Measurements from ENCODE around the gene ILDR2. TPM values are rescaled to one million over a fixed set of nuclear protein-coding genes. Genes with fewer than 3 reads are reported as not detected.

ILDR2 gene
- total RNA-seq, 1 donor from 2014 or later, result not detected

DNA sequence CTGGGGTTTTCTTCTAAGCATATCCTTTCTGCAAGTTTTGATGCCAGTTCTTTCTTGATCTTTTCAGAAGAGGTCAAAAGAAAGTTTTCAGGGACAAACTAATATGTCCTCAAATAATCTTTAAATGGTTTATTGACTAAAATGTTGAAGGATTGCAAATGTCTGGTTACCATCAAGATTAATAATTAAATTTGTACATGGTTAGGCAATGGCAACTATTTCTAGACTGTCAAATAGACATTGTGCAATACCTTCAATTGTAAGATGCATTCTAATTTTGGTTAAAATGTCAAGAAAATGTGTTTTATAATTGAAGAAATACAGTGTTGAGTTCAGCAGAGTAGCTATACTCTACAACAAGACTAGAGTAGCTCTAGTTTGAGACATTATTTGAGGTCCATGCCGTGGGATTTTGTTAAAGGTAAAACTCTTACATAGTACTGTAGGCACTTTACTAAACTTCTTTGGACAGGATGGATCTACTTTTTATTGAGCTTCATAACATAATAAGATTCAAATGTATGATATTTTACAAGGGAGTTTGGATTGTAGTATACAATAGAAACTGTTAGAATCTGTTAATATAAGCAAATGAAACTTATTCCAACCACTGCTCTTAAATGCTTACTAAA, 36.3 kb upstream of the ILDR2 start:
- FAIRE-seq, result no peak
- Histone ChIP-seq H3K36me3 (ENCODE audit: control insufficient read depth, insufficient read depth, low read length) (no peaks in the 10 kb centered on the region), H3K4me3 (ENCODE audit: low read depth, low read length) (no peak overlapping the region), H3K27me3 (ENCODE audit: control insufficient read depth, insufficient read depth, low read length) (no peaks in the 10 kb centered on the region)
- no peak for DNase-seq (ENCODE audit: low read depth)
- TF ChIP-seq, protein P1, sequence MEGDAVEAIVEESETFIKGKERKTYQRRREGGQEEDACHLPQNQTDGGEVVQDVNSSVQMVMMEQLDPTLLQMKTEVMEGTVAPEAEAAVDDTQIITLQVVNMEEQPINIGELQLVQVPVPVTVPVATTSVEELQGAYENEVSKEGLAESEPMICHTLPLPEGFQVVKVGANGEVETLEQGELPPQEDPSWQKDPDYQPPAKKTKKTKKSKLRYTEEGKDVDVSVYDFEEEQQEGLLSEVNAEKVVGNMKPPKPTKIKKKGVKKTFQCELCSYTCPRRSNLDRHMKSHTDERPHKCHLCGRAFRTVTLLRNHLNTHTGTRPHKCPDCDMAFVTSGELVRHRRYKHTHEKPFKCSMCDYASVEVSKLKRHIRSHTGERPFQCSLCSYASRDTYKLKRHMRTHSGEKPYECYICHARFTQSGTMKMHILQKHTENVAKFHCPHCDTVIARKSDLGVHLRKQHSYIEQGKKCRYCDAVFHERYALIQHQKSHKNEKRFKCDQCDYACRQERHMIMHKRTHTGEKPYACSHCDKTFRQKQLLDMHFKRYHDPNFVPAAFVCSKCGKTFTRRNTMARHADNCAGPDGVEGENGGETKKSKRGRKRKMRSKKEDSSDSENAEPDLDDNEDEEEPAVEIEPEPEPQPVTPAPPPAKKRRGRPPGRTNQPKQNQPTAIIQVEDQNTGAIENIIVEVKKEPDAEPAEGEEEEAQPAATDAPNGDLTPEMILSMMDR (IDR thresholded peaks at IDR 0.05; ENCODE audit: insufficient read depth, low read length, severe bottlenecking), result no peak

DNA sequence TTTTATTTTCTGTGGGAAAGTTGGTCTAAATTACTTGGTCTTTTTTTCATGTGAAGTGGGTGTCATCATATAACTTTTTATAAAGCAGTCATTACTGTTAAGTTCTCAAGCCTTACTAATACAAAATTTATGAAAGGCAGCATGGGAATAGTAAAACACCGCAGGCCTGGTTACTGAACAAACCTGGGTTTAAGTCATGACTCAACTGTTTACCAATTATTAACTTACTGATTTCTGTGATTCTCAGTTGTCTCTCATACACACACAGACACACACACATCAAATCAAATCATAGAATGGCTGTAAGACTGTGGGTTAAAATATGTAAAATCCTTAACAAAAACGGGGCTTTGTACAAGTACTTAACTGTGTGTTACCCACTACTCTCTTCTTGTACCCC, 28.4 kb upstream of the ILDR2 start:
- no peak for FAIRE-seq

GRCh38 chr1:167002354-167002753, 27.0 kb upstream of the ILDR2 start:
- DNase-seq (ENCODE audit: low read depth) (no peak), FAIRE-seq (no peak)
- no peak overlapping the region for H3K4me3 ChIP-seq (ENCODE audit: low read depth, low read length)
- TF ChIP-seq, protein P1 (IDR thresholded peaks at IDR 0.05; ENCODE audit: insufficient read depth, low read length, severe bottlenecking), result no peak
- no peaks in the 10 kb centered on the region for H3K27me3 ChIP-seq (ENCODE audit: control insufficient read depth, insufficient read depth, low read length)
- H3K36me3 ChIP-seq (ENCODE audit: control insufficient read depth, insufficient read depth, low read length), result no peaks in the 10 kb centered on the region

More for the DNA sequence above, 28.4 kb upstream of the ILDR2 start:
- TF ChIP-seq, protein P1 (IDR thresholded peaks at IDR 0.05; ENCODE audit: insufficient read depth, low read length, severe bottlenecking), result no peak
- Histone ChIP-seq H3K4me3 (ENCODE audit: low read depth, low read length) (no peak overlapping the region), H3K36me3 (ENCODE audit: control insufficient read depth, insufficient read depth, low read length) (no peaks in the 10 kb centered on the region), H3K27me3 (ENCODE audit: control insufficient read depth, insufficient read depth, low read length) (no peaks in the 10 kb centered on the region)
- no peak for DNase-seq (ENCODE audit: low read depth)

DNA sequence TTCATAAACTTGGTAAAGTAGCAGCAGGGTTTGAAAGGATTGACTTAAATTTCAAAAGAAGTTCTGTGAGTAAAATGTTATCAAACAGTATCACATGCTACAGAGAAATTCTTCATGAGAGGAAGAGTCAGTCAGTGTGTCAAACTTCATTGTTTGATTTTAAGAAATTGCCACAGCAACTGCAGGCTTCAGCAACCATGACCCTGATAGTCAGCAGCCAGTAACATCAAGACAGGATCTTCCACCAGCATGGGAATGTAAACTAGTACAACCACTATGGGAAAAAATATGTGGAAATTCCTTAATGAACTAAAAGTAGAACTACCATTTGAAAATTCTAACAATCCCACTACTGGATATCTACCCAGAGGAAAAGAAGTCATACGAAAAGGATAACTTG, 25.2 kb upstream of the ILDR2 start:
- DNase-seq (ENCODE audit: low read depth) (no peak), FAIRE-seq (no peak)
- Histone ChIP-seq H3K4me3 (ENCODE audit: low read depth, low read length) (no peak overlapping the region), H3K27me3 (ENCODE audit: control insufficient read depth, insufficient read depth, low read length) (no peaks in the 10 kb centered on the region), H3K36me3 (ENCODE audit: control insufficient read depth, insufficient read depth, low read length) (no peaks in the 10 kb centered on the region)
- TF ChIP-seq, protein P1 (IDR thresholded peaks at IDR 0.05; ENCODE audit: insufficient read depth, low read length, severe bottlenecking), result no peak

DNA sequence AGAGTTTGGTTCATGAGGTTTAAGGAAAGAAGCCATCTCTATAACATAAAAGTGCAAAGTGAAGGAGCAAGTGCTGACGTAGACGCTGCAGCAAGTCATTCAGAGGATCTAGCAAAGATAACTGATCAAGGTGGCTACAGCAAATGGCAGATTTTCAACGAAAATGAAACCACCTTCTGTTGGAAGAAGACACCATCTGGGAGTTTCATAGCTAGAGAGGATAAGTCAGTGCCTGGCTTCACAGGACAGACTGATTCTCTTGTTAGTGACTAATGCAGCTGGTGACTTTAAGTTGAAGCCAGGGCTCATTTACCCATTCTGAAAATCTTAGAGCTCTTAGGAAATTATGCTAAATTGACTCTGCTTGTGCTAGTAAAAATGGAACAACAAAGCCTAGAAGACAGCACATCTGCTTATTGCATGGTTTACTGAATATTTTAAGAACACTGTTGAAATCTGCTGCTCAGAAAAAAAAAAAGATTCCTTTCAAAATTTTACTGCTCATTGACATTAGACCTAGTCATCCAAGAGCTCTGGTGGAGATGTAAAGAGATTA, 24.2 kb upstream of the ILDR2 start:
- TF ChIP-seq, protein P1 (IDR thresholded peaks at IDR 0.05; ENCODE audit: insufficient read depth, low read length, severe bottlenecking), result no peak
- no peak overlapping the region for H3K4me3 ChIP-seq (ENCODE audit: low read depth, low read length)
- no peak for DNase-seq (ENCODE audit: low read depth)
- no peaks in the 10 kb centered on the region for H3K36me3 ChIP-seq (ENCODE audit: control insufficient read depth, insufficient read depth, low read length)
- H3K27me3 ChIP-seq (ENCODE audit: control insufficient read depth, insufficient read depth, low read length), result no peaks in the 10 kb centered on the region
- no peak for FAIRE-seq

DNA sequence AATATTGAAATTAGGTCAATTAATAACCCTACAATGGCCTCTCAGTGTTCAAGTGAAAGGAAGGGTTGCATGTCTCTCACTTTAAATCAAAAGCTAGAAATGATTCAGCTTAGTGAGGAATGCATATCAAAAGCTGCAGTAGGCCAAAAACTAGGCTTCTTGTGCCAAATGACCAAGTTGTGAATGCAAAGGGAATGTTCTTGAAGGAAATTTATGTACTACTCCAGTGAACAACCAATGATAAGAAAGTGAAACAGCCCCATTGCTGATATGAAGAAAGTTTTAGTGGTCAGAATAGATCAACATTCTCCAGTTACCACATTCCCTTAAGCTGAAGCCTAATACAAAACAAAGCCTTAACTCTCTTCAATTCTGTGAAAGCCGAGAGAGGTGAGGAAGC, 23.7 kb upstream of the ILDR2 start:
- FAIRE-seq, result no peak
- H3K4me3 ChIP-seq (ENCODE audit: low read depth, low read length), result no peak overlapping the region
- TF ChIP-seq, protein P1 (IDR thresholded peaks at IDR 0.05; ENCODE audit: insufficient read depth, low read length, severe bottlenecking), result no peak
- H3K36me3 ChIP-seq (ENCODE audit: control insufficient read depth, insufficient read depth, low read length), result no peaks in the 10 kb centered on the region
- no peaks in the 10 kb centered on the region for H3K27me3 ChIP-seq (ENCODE audit: control insufficient read depth, insufficient read depth, low read length)
- DNase-seq (ENCODE audit: low read depth), result no peak
